IPS-18c (cell line): ENCODE data around the gene ZNF699.
"Not testable (repeated sequence)": the region's sequence is repeated elsewhere in the genome, so short reads cannot be mapped to it uniquely, and the experiment has no call there.

Experiments used
- H3K4me3 ChIP-seq: 2 replicates; pipeline ENCODE4 v1.7.0; 2013; ENCODE audit warnings: low read depth, mild to moderate bottlenecking, low read length, moderate library complexity; ENCODE audit not compliant: insufficient read depth
- H3K9me3 ChIP-seq: one replicate; pipeline ENCODE4 v1.6.1; 2013; ENCODE audit warnings: mild to moderate bottlenecking, low read length, moderate library complexity; ENCODE audit not compliant: control insufficient read depth, insufficient read depth

Gene ZNF699

GRCh38 chr19:9308091-9308770 lies 1.4 kb downstream of the ZNF699 start:
- Histone ChIP-seq H3K9me3 (peaks cover 2% of the 10 kb centered on the region), H3K4me3 (no peak overlapping the region; the same call in 1 of the 2 replicates)

GRCh38 chr19:9306443-9306842 lies 3.2 kb downstream of the ZNF699 start:
- peaks cover 3% of the 10 kb centered on the region for H3K9me3 ChIP-seq

GRCh38 chr19:9296336-9296735 lies 13.3 kb downstream of the ZNF699 start:
- H3K9me3 ChIP-seq: peaks cover 13% of the 10 kb centered on the region

More at GRCh38 chr19:9306443-9306842, 3.2 kb downstream of the ZNF699 start:
- H3K4me3 ChIP-seq: no peak overlapping the region

GRCh38 chr19:9295411-9295849 lies 14.2 kb downstream of the ZNF699 start:
- H3K4me3 ChIP-seq: no peak overlapping the region
- peaks cover 14% of the 10 kb centered on the region for H3K9me3 ChIP-seq

More at GRCh38 chr19:9296336-9296735, 13.3 kb downstream of the ZNF699 start:
- no peak overlapping the region for H3K4me3 ChIP-seq

- Histone ChIP-seq H3K4me3 (0 out of 2 replicates have a peak overlapping the region, but pooled peaks have one; percentile 21), H3K9me3 (peaks cover 7% of the 10 kb centered on the region)
These were observed 20.3 kb downstream of the ZNF699 start for GRCh38 chr19:9289231-9289884.

GRCh38 chr19:9283485-9283884 lies 26.2 kb downstream of the ZNF699 start:
- not testable (repeated sequence) for H3K9me3 ChIP-seq
- H3K4me3 ChIP-seq: peak overlapping the region; percentile 20; the same call in 1 of the 2 replicates

- no peak overlapping the region for H3K4me3 ChIP-seq
- H3K9me3 ChIP-seq: peaks cover 11% of the 10 kb centered on the region
These were observed 58.4 kb downstream of the ZNF699 start for GRCh38 chr19:9251236-9251635.

- Histone ChIP-seq H3K4me3 (no peak within 1 kb of the TSS; the same call in 1 of the 2 replicates), H3K9me3 (peaks cover 11% of the 10 kb centered on the region)
These were observed 59.0 kb downstream of the ZNF699 start, which contains the start of gene OR7E24 for GRCh38 chr19:9250630-9251029. Gene OR7E24 (plus strand): TSS chr19:9250930. CDS start chr19:9251044, 114 bp downstream.
